HL-60 (cell line): ENCODE data around the gene CBLN3.
A peak's percentile ranks its signal among the peaks of the same experiment; 100 is the strongest.

Source experiments
- DNase-seq, 2 experiments: peaks; one replicate each; pipeline ENCODE4 v3.0.0-alpha.2; 2010 to 2020; ENCODE audit warnings: low read depth in 1 of 2, low spot score in 1 of 2
- H3K27ac ChIP-seq: fragments of 250-450 bp; sonication (Bioruptor Pico); replicated peaks from 2 replicates; pipeline ENCODE4 v1.5.1; 2020; ENCODE audit warnings: mild to moderate bottlenecking, moderate library complexity
- H3K27me3 ChIP-seq: fragments of 250-450 bp; sonication (Bioruptor Pico); 2 replicates; pipeline ENCODE4 v1.5.1; 2021; ENCODE audit warnings: mild to moderate bottlenecking, moderate library complexity; ENCODE audit not compliant: insufficient read depth, poor library complexity, severe bottlenecking
- H3K4me3 ChIP-seq: replicated peaks from 2 replicates; pipeline ENCODE4 v1.5.1; 2011; ENCODE audit warnings: mild to moderate bottlenecking, control low read depth, low read length; ENCODE audit not compliant: insufficient read depth
- CTCF ChIP-seq: IDR thresholded peaks from one replicate; pipeline ENCODE4 v1.5.1; 2011; ENCODE audit warnings: low read length, control low read depth, inconsistent platforms; ENCODE audit not compliant: insufficient read depth
- GABPA ChIP-seq: IDR thresholded peaks from 2 replicates; pipeline ENCODE4 v1.6.1; 2012; ENCODE audit warnings: low read depth
- POLR2AphosphoS5 ChIP-seq: IDR thresholded peaks from 2 replicates; pipeline ENCODE4 v1.6.1; 2012; ENCODE audit warnings: low read depth
- SPI1 ChIP-seq: IDR thresholded peaks from 2 replicates; pipeline ENCODE4 v1.6.1; 2012; ENCODE audit warnings: low read depth, mild to moderate bottlenecking, borderline replicate concordance
- TF ChIP-seq, protein P1 (sequence below): IDR thresholded peaks from 2 replicates; pipeline ENCODE4 v1.6.1; 2012; ENCODE audit warnings: low read depth; ENCODE audit not compliant: insufficient replicate concordance

CBLN3 gene

GRCh38 chr14:24436355-24437019, 7.0 kb upstream of the CBLN3 start:
- no peak overlapping the region for H3K27ac ChIP-seq
- DNase-seq, result peak in 1 of 2 experiments; percentile 45
- H3K4me3 ChIP-seq, result no peak overlapping the region
- TF ChIP-seq, protein P1, sequence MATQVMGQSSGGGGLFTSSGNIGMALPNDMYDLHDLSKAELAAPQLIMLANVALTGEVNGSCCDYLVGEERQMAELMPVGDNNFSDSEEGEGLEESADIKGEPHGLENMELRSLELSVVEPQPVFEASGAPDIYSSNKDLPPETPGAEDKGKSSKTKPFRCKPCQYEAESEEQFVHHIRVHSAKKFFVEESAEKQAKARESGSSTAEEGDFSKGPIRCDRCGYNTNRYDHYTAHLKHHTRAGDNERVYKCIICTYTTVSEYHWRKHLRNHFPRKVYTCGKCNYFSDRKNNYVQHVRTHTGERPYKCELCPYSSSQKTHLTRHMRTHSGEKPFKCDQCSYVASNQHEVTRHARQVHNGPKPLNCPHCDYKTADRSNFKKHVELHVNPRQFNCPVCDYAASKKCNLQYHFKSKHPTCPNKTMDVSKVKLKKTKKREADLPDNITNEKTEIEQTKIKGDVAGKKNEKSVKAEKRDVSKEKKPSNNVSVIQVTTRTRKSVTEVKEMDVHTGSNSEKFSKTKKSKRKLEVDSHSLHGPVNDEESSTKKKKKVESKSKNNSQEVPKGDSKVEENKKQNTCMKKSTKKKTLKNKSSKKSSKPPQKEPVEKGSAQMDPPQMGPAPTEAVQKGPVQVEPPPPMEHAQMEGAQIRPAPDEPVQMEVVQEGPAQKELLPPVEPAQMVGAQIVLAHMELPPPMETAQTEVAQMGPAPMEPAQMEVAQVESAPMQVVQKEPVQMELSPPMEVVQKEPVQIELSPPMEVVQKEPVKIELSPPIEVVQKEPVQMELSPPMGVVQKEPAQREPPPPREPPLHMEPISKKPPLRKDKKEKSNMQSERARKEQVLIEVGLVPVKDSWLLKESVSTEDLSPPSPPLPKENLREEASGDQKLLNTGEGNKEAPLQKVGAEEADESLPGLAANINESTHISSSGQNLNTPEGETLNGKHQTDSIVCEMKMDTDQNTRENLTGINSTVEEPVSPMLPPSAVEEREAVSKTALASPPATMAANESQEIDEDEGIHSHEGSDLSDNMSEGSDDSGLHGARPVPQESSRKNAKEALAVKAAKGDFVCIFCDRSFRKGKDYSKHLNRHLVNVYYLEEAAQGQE, result no peak
- TF ChIP-seq POLR2AphosphoS5, result no peak
- peak; percentile 72 for TF ChIP-seq CTCF
- no peak for TF ChIP-seq GABPA
- TF ChIP-seq SPI1, result no peak
- H3K27me3 ChIP-seq, result no peaks in the 10 kb centered on the region

- no peak for DNase-seq
- H3K4me3 ChIP-seq, result no peak overlapping the region
- no peak overlapping the region for H3K27ac ChIP-seq
- no peaks in the 10 kb centered on the region for H3K27me3 ChIP-seq
- TF ChIP-seq GABPA (no peak), CTCF (no peak), SPI1 (no peak), POLR2AphosphoS5 (no peak)
- TF ChIP-seq, protein P1, result no peak
Measured at GRCh38 chr14:24435998-24436354, 6.5 kb upstream of the CBLN3 start.

- H3K27ac ChIP-seq, result no peak overlapping the region
- DNase-seq, result no peak
- no peak for TF ChIP-seq CTCF
- TF ChIP-seq, protein P1, result no peak
- no peak for TF ChIP-seq SPI1
- TF ChIP-seq GABPA, result no peak
- no peak for TF ChIP-seq POLR2AphosphoS5
- no peaks in the 10 kb centered on the region for H3K27me3 ChIP-seq
- H3K4me3 ChIP-seq, result no peak overlapping the region
Measured at GRCh38 chr14:24435192-24435810, 5.8 kb upstream of the CBLN3 start.
